ENCODE measurements around the gene LRRC46. TPM values are rescaled to one million over a fixed set of nuclear protein-coding genes. Genes with fewer than 3 reads are reported as not detected.

The LRRC46 gene
- total and polyA plus RNA-seq, 9 of the 15 experiments (the other 6 are each of a cell fraction or from before 2014, with no cell fraction given), result 0.39 to 1.4 (median 0.53) TPM; not detected in 1

DNA sequence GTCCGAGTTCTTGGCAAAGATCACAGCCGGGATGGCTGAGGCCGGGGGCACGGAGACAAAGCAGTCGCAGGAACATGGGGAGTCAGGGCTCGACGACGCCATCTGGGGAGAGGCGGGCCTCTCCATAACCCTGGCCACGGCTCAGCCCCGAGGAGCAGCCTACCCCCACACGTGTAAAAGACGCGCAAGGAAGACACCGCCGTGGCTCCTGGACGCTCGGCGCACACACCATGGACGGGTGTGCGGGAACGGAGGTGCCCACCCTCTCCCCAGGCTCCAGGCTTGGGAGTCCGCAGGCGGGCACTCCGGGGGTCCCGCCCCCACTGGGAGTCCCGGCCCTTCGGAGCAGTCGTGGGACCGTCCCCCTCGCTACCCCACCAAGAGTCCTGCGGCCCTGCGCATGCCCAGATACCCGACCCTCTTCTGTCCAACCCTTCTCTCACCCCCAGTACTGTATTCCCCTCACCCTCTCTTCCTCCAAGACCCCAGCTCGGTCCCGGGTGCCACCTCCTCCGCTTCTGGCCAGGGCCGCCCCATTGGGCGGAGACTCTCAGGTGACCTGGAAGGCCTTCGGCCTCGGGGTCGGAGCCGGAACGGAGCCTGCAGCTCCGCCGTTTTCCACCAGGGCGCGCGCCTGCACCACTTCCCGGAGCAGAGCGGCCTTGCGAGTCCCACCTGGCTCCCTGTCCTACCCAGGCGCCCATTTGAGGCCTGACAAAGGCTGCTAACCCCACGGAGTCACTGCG lies 9.4 kb downstream of the LRRC46 start, which contains the start of gene SCRN2 (continued):
- TF ChIP-seq ETV6 (IDR thresholded peaks at IDR 0.05; ENCODE audit: borderline replicate concordance in 1 of 2, low read depth in 2 of 2, low read length in 1 of 2), result no peak
- no peak for TF ChIP-seq ETV6 (CRISPR knock-in tag; IDR thresholded peaks at IDR 0.05; ENCODE audit: borderline replicate concordance)
- TF ChIP-seq GATAD2A (IDR thresholded peaks at IDR 0.05), result 0 out of 2 replicates have a peak, but pooled peaks have one; percentile 56
- TF ChIP-seq, protein P1, sequence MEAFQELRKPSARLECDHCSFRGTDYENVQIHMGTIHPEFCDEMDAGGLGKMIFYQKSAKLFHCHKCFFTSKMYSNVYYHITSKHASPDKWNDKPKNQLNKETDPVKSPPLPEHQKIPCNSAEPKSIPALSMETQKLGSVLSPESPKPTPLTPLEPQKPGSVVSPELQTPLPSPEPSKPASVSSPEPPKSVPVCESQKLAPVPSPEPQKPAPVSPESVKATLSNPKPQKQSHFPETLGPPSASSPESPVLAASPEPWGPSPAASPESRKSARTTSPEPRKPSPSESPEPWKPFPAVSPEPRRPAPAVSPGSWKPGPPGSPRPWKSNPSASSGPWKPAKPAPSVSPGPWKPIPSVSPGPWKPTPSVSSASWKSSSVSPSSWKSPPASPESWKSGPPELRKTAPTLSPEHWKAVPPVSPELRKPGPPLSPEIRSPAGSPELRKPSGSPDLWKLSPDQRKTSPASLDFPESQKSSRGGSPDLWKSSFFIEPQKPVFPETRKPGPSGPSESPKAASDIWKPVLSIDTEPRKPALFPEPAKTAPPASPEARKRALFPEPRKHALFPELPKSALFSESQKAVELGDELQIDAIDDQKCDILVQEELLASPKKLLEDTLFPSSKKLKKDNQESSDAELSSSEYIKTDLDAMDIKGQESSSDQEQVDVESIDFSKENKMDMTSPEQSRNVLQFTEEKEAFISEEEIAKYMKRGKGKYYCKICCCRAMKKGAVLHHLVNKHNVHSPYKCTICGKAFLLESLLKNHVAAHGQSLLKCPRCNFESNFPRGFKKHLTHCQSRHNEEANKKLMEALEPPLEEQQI (IDR thresholded peaks at IDR 0.05), result no peak
- TF ChIP-seq, protein P2, sequence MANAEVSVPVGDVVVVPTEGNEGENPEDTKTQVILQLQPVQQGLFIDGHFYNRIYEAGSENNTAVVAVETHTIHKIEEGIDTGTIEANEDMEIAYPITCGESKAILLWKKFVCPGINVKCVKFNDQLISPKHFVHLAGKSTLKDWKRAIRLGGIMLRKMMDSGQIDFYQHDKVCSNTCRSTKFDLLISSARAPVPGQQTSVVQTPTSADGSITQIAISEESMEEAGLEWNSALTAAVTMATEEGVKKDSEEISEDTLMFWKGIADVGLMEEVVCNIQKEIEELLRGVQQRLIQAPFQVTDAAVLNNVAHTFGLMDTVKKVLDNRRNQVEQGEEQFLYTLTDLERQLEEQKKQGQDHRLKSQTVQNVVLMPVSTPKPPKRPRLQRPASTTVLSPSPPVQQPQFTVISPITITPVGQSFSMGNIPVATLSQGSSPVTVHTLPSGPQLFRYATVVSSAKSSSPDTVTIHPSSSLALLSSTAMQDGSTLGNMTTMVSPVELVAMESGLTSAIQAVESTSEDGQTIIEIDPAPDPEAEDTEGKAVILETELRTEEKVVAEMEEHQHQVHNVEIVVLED (CRISPR knock-in tag; IDR thresholded peaks at IDR 0.05), result 0 out of 2 replicates have a peak, but pooled peaks have one; percentile 36
- peak; percentile 76 for TF ChIP-seq POLR2G (IDR thresholded peaks at IDR 0.05; ENCODE audit: low read depth, low read length)
- no peak for TF ChIP-seq SREBF1 (IDR thresholded peaks at IDR 0.05; ENCODE audit: borderline replicate concordance, low read depth, low read length)
- TF ChIP-seq, protein P3, sequence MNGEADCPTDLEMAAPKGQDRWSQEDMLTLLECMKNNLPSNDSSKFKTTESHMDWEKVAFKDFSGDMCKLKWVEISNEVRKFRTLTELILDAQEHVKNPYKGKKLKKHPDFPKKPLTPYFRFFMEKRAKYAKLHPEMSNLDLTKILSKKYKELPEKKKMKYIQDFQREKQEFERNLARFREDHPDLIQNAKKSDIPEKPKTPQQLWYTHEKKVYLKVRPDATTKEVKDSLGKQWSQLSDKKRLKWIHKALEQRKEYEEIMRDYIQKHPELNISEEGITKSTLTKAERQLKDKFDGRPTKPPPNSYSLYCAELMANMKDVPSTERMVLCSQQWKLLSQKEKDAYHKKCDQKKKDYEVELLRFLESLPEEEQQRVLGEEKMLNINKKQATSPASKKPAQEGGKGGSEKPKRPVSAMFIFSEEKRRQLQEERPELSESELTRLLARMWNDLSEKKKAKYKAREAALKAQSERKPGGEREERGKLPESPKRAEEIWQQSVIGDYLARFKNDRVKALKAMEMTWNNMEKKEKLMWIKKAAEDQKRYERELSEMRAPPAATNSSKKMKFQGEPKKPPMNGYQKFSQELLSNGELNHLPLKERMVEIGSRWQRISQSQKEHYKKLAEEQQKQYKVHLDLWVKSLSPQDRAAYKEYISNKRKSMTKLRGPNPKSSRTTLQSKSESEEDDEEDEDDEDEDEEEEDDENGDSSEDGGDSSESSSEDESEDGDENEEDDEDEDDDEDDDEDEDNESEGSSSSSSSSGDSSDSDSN (IDR thresholded peaks at IDR 0.05; ENCODE audit: borderline replicate concordance in 1 of 2, low read depth in 2 of 2, low read length in 2 of 2), result peak in 1 of 2 experiments; percentile 59; a peak in 2 of 4 replicates
- TF ChIP-seq TGIF2 (CRISPR knock-in tag; IDR thresholded peaks at IDR 0.05), result peak; percentile 69; the same call in 1 of the 2 replicates
- no peak for TF ChIP-seq MIER1 (IDR thresholded peaks at IDR 0.05; ENCODE audit: low read depth)
- TF ChIP-seq PRMT5 (CRISPR knock-in tag; IDR thresholded peaks at IDR 0.05), result no peak
- no peak for TF ChIP-seq ZNF121 (CRISPR knock-in tag; conservative IDR thresholded peaks at IDR 0.05)
- TF ChIP-seq RBFOX2 (IDR thresholded peaks at IDR 0.05; ENCODE audit: low read depth, low read length), result peak; percentile 75
- TF ChIP-seq, protein P4, sequence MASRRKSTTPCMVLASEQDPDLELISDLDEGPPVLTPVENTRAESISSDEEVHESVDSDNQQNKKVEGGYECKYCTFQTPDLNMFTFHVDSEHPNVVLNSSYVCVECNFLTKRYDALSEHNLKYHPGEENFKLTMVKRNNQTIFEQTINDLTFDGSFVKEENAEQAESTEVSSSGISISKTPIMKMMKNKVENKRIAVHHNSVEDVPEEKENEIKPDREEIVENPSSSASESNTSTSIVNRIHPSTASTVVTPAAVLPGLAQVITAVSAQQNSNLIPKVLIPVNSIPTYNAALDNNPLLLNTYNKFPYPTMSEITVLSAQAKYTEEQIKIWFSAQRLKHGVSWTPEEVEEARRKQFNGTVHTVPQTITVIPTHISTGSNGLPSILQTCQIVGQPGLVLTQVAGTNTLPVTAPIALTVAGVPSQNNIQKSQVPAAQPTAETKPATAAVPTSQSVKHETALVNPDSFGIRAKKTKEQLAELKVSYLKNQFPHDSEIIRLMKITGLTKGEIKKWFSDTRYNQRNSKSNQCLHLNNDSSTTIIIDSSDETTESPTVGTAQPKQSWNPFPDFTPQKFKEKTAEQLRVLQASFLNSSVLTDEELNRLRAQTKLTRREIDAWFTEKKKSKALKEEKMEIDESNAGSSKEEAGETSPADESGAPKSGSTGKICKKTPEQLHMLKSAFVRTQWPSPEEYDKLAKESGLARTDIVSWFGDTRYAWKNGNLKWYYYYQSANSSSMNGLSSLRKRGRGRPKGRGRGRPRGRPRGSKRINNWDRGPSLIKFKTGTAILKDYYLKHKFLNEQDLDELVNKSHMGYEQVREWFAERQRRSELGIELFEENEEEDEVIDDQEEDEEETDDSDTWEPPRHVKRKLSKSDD (conservative IDR thresholded peaks at IDR 0.05; ENCODE audit: low read length), result 0 out of 2 replicates have a peak, but pooled peaks have one; percentile 19
- TF ChIP-seq, protein P5, sequence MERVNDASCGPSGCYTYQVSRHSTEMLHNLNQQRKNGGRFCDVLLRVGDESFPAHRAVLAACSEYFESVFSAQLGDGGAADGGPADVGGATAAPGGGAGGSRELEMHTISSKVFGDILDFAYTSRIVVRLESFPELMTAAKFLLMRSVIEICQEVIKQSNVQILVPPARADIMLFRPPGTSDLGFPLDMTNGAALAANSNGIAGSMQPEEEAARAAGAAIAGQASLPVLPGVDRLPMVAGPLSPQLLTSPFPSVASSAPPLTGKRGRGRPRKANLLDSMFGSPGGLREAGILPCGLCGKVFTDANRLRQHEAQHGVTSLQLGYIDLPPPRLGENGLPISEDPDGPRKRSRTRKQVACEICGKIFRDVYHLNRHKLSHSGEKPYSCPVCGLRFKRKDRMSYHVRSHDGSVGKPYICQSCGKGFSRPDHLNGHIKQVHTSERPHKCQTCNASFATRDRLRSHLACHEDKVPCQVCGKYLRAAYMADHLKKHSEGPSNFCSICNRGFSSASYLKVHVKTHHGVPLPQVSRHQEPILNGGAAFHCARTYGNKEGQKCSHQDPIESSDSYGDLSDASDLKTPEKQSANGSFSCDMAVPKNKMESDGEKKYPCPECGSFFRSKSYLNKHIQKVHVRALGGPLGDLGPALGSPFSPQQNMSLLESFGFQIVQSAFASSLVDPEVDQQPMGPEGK (CRISPR knock-in tag; IDR thresholded peaks at IDR 0.05; ENCODE audit: borderline replicate concordance), result no peak
